SH-SY5Y (cell line): ENCODE results near the gene MTUS2.

Source experiments
- GATA2 ChIP-seq: IDR thresholded peaks from 2 replicates; pipeline ENCODE4 v1.6.1; 2011; ENCODE audit warnings: mild to moderate bottlenecking, low read depth, low read length
- GATA3 ChIP-seq: IDR thresholded peaks from 2 replicates; pipeline ENCODE4 v1.6.1; 2011; ENCODE audit warnings: low read depth, mild to moderate bottlenecking, low read length, moderate library complexity

MTUS2 gene

DNA sequence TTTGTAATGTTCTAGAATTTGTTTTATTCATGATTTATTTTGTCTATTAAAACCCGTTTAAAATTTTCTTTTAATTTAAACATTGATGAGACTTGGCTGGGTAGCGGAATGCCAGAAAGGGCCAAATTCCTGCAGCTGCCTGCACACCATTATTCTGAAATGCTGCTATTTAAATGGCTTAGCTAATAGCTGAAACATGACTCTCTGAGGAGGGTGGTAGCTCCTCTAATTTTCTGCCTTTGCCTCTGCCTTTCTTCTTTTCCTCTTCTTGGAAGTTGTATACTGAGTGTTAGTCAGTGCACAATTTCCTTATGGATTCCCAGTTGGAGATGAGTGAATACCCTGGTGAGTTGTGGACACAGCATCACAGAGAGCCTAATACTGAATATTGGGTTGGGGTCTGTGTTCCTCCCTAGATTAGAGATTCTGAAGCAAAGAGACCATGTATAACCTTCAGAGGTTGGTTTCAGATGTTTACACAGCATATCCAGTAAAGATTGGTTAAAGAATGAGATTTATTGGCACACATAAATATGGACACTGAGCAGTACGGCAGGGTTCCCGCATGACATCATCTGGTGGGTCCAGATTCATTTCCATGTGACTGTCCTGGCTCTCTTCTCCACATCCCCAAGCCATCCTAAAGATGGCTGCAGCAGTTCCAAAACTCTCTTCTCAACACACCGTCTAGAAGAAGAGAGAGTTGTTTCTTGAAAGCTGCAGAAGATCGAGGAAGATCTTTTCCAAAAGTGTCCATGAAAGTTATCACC, 55.9 kb downstream of the MTUS2 start:
- TF ChIP-seq GATA2, result no peak
- TF ChIP-seq GATA3, result no peak

DNA sequence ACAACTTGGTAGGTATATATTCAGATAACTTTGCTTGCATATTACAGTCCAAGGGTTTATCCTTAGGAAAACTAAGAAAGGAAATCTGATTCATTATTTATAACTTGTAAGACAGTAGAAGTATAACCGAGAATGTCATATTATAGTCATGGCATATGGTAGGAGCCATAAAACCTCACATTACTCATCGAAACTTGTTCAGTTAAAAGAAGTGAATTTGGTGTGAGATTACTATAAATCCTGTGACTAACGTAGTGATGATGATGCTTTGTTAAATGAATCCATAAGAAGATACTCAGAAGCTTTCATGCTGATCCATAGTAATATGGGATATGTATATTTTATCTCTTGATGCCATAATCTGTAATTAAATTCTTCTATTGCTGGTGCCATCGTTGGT, 57.3 kb downstream of the MTUS2 start:
- TF ChIP-seq GATA3 (no peak), GATA2 (no peak)

GRCh38 chr13:28885181-28885580, 65.0 kb downstream of the MTUS2 start:
- no peak for TF ChIP-seq GATA2
- TF ChIP-seq GATA3, result no peak

GRCh38 chr13:28889086-28889732, 69.1 kb downstream of the MTUS2 start:
- TF ChIP-seq GATA2 (no peak), GATA3 (no peak)

- TF ChIP-seq GATA2 (no peak), GATA3 (no peak)
Measured at GRCh38 chr13:28890712-28891111, 70.6 kb downstream of the MTUS2 start.

- no peak for TF ChIP-seq GATA2
- no peak for TF ChIP-seq GATA3
Measured at GRCh38 chr13:28918030-28918429, 97.9 kb downstream of the MTUS2 start.

DNA sequence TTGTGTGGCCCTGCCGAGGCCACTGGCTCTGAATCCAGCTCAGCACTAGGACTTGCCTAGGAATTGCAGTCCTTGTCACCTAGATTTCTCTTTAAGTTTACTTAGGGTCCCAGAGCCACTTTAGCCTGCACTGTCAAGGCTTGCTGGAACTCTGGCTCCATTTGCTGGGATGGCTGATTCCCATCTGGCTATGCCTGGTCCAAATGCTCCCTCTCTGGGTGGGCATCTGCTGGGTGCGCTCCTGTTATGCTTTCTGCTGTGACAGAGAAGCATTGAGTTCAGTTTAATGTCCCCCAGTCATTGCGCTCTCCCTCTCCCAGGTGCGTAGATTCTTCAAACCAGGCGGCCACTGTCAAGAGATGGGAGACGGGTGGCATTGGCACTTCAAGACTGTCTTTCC, 102.2 kb downstream of the MTUS2 start:
- TF ChIP-seq GATA3 (no peak), GATA2 (no peak)

GRCh38 chr13:28935104-28935503, 115.0 kb downstream of the MTUS2 start:
- TF ChIP-seq GATA2 (no peak), GATA3 (no peak)

GRCh38 chr13:28942906-28943305, 122.8 kb downstream of the MTUS2 start:
- TF ChIP-seq GATA3 (no peak), GATA2 (no peak)

GRCh38 chr13:28953714-28954418, 133.7 kb downstream of the MTUS2 start:
- TF ChIP-seq GATA2, result no peak
- no peak for TF ChIP-seq GATA3

DNA sequence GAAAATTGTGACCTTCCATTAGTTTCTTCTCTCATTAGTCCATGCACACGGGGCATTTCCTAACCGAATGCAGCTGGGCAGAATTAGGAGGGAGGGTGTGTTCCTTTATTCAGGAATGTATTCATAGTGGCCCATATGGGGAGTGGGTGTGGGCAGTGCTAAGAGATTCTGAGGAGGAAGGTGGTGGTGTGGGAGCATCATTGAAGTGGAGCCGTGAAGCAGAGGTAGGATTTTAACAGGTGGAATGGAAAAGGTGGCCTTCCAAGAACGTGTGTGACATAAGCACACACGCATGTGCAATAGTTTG, 134.2 kb downstream of the MTUS2 start:
- TF ChIP-seq GATA2 (no peak), GATA3 (no peak)

DNA sequence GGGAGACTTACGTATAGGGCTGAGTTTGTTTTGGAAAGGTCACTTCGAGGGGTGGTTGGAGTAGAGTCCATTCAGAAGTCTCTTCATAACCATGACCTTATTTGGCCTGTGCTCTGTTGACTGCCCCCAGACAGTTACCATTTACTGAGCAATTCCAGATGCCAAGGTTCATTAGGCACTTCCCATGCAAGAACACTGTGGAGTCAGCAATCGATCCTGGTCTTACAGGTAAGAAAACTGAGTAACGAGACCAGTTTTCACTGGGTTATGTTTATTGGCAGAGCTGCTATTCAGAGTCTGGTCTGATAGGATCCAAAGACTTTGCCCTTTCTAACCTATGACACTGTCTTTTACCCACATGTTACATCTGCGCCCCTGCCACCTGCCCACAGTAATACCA, 134.7 kb downstream of the MTUS2 start:
- no peak for TF ChIP-seq GATA3
- TF ChIP-seq GATA2, result no peak

DNA sequence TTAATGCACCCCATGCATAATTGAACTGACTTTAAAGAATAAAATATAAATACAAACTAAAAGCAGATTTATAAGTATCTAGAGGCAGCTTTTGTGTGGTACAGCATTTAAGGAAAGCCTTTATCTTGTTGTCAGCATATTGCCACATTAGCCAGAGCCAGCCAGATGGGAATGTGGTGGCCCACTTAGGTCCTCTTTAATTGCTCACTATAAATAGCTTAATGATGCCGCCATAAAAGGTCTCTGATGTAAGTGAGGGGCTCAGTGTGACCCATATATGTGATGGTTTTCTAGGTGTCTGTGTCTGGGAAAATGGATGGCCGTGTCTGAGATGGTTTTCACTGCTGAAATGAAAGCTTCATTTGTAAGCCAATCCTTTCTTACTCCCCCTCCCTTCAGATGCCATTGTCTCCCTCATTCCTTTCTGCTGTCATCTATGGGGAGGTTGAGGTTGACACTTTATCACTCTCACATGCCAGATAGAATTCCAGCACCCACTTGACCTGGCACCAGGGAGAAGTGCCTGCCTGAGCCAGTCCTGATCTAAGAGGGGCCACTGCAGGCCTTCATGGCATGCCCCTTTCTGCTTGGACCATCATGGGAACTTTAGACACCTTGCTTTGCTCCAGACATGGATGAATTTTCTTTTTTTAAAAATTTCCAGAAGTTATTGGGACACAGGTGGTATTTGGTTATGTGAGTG, 135.3 kb downstream of the MTUS2 start:
- TF ChIP-seq GATA3 (no peak), GATA2 (no peak)

DNA sequence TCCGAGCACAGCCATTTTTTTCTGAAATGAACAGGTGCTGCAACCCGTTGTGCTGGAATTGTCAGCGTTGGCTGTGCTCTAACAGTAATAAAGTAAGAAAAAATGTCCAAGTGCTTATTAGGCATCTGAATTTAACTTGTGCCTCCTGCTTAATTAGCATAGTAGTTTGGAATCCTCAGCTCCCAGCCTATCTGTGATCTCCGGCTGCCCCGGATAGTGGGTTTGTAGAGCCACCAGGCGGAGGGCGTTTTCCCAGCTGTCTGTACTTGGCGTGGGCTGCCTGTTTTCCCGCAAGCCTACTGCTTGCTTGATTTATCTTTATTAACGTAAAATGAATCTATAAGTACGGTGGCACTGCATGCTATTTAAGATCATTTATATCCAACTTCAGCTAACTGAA, 137.9 kb downstream of the MTUS2 start:
- no peak for TF ChIP-seq GATA3
- TF ChIP-seq GATA2, result no peak

DNA sequence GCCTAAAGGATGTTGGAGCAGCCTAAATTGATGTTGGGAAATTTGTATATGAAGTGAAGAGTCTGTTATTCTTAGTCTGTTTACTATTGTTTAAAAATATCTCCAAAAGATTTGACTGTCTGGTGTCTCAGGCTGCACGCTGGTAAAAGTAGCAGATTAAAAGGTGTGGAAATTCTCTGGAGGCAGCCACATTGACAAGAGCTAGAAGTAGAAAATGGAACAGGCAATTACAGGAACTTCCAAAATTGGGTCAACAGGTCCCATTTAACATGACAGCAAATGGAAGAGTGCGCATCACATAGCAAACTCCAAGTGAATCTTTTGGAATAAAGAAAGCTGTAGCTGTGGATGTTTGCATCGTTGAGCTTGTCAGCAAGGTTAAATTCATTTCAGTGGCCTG, 138.3 kb downstream of the MTUS2 start:
- no peak for TF ChIP-seq GATA3
- no peak for TF ChIP-seq GATA2
